ENCODE measurements around the gene CAMK2D.

DNA sequence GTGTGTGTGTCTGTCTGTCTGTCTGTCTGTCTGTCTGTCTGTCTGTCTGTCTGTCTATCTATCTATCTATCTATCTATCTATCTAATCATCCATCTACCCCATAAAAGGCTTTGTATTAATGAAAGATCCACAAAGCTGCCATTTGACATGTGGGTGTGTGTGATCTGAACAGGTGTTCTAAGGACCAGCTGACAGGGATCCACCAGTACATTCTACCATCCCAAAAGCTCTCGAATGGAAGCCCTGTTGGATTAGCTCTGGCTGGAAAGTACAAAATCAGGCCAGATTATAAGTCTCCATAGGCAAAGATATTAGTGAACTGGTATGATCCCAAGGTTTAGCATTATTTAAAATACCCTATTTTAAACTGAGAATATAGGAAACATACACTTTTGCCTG lies 299.3 kb downstream of the CAMK2D start:
- TF ChIP-seq POLR2AphosphoS5 (IDR thresholded peaks at IDR 0.05; ENCODE audit: borderline replicate concordance, low read depth, low read length) (no peak), EZH2 (IDR thresholded peaks at IDR 0.05) (no peak)
